HEK293 (cell line): Measurements from ENCODE around the gene CENPT.

ENCODE experiments used
- CTCF ChIA-PET: fragments of 350-600 bp; formaldehyde crosslinking; extraction: SDS; loops from one replicate; lab custom pipeline; 2021; ENCODE audit warnings: antibody characterized with exemption; lab: Yijun Ruan, JAX
- POLR2A ChIA-PET: fragments of 300-600 bp; formaldehyde crosslinking; extraction: SDS; loops from one replicate; lab custom pipeline; 2020; ENCODE audit warnings: antibody characterized with exemption, inconsistent platforms; lab: Yijun Ruan, JAX
- H3K27ac ChIP-seq: fragments of 200-500 bp; sonication (Bioruptor generic); 2 replicates; pipeline ENCODE4 v1.5.1; 2014; ENCODE audit warnings: low read depth, low read length, control low read depth, inconsistent platforms; ENCODE audit errors: extremely low read depth
- H3K36me3 ChIP-seq, 2 experiments: fragments of 200-500 bp in 1 of 2; sonication (Bioruptor generic) in 1 of 2; 1 replicate in 1 of 2; 2 replicates in 1 of 2; pipeline ENCODE4 v1.5.1; 2014 to 2017; ENCODE audit warnings: inconsistent platforms in 2 of 2, low read length in 2 of 2; ENCODE audit not compliant: control insufficient read depth in 2 of 2, insufficient read depth in 1 of 2
- H3K4me1 ChIP-seq: fragments of 200-500 bp; sonication (Bioruptor generic); 2 replicates; pipeline ENCODE4 v1.5.1; 2014; ENCODE audit warnings: mild to moderate bottlenecking, low read length, inconsistent platforms; ENCODE audit not compliant: control insufficient read depth, insufficient read depth
- H3K4me3 ChIP-seq: 2 replicates; pipeline ENCODE4 v1.5.1; 2011; ENCODE audit warnings: low read depth, mild to moderate bottlenecking, control low read depth, low read length, moderate library complexity
- H3K9me3 ChIP-seq: fragments of 200-500 bp; sonication (Bioruptor generic); 2 replicates; pipeline ENCODE4 v1.5.1; 2014; ENCODE audit warnings: low read depth, low read length, inconsistent platforms; ENCODE audit not compliant: control insufficient read depth, insufficient read depth
- KLF1 ChIP-seq: fragments of 450-650 bp; formaldehyde crosslinking; IDR thresholded peaks from 2 replicates; pipeline ENCODE4 v1.5.1; 2016; ENCODE audit warnings: missing biosample characterization, missing genetic modification characterization
- KLF17 ChIP-seq: fragments of 450-650 bp; formaldehyde crosslinking; IDR thresholded peaks from 2 replicates; pipeline ENCODE4 v1.5.1; 2016; ENCODE audit warnings: missing biosample characterization, missing genetic modification characterization
- KLF9 ChIP-seq: fragments of 450-650 bp; formaldehyde crosslinking; IDR thresholded peaks from 2 replicates; pipeline ENCODE4 v1.5.1; 2016; ENCODE audit warnings: missing biosample characterization, missing genetic modification characterization, low read depth
- ZBTB11 ChIP-seq: fragments of 450-650 bp; formaldehyde crosslinking; conservative IDR thresholded peaks from 2 replicates; pipeline ENCODE4 v1.5.1; 2016; ENCODE audit warnings: low read depth, missing biosample characterization, missing genetic modification characterization
- ZBTB48 ChIP-seq: fragments of 450-650 bp; formaldehyde crosslinking; IDR thresholded peaks from 2 replicates; pipeline ENCODE4 v1.5.1; 2016; ENCODE audit warnings: missing biosample characterization, missing genetic modification characterization
- ZBTB8A ChIP-seq: fragments of 450-650 bp; formaldehyde crosslinking; IDR thresholded peaks from 2 replicates; pipeline ENCODE4 v1.5.1; 2016; ENCODE audit warnings: missing biosample characterization, missing genetic modification characterization
- ZNF112 ChIP-seq: fragments of 450-650 bp; formaldehyde crosslinking; IDR thresholded peaks from 2 replicates; pipeline ENCODE4 v1.5.0; 2017; ENCODE audit warnings: missing biosample characterization, missing genetic modification characterization
- ZNF239 ChIP-seq: fragments of 450-650 bp; formaldehyde crosslinking; IDR thresholded peaks from 2 replicates; pipeline ENCODE4 v1.5.1; 2016; ENCODE audit warnings: missing biosample characterization, missing genetic modification characterization
- ZNF280C ChIP-seq: fragments of 450-650 bp; formaldehyde crosslinking; IDR thresholded peaks from 2 replicates; pipeline ENCODE4 v1.5.1; 2016; ENCODE audit warnings: missing biosample characterization, missing genetic modification characterization
- ZNF391 ChIP-seq: fragments of 450-650 bp; formaldehyde crosslinking; IDR thresholded peaks from 2 replicates; pipeline ENCODE4 v1.5.1; 2016; ENCODE audit warnings: low read depth, missing biosample characterization, missing genetic modification characterization, borderline replicate concordance
- ZNF394 ChIP-seq: fragments of 450-650 bp; formaldehyde crosslinking; IDR thresholded peaks from 2 replicates; pipeline ENCODE4 v1.5.1; 2016; ENCODE audit warnings: missing biosample characterization, missing genetic modification characterization, mild to moderate bottlenecking, moderate library complexity, borderline replicate concordance
- ZNF501 ChIP-seq: fragments of 450-650 bp; formaldehyde crosslinking; IDR thresholded peaks from 2 replicates; pipeline ENCODE4 v1.5.1; 2016; ENCODE audit warnings: missing biosample characterization, missing genetic modification characterization
- ZNF548 ChIP-seq: fragments of 450-650 bp; formaldehyde crosslinking; IDR thresholded peaks from 2 replicates; pipeline ENCODE4 v1.5.1; 2016; ENCODE audit warnings: missing biosample characterization, missing genetic modification characterization
- ZNF629 ChIP-seq: fragments of 450-650 bp; formaldehyde crosslinking; IDR thresholded peaks from 2 replicates; pipeline ENCODE4 v1.5.1; 2017; ENCODE audit warnings: missing biosample characterization, missing genetic modification characterization
- ZNF704 ChIP-seq: fragments of 450-650 bp; formaldehyde crosslinking; IDR thresholded peaks from 2 replicates; pipeline ENCODE4 v1.5.1; 2016; ENCODE audit warnings: missing biosample characterization, missing genetic modification characterization
- ZNF837 ChIP-seq: fragments of 450-650 bp; formaldehyde crosslinking; IDR thresholded peaks from 2 replicates; pipeline ENCODE4 v1.5.1; 2016; ENCODE audit warnings: missing biosample characterization, missing genetic modification characterization
- ZSCAN18 ChIP-seq: fragments of 450-650 bp; formaldehyde crosslinking; IDR thresholded peaks from 2 replicates; pipeline ENCODE4 v1.5.1; 2016; ENCODE audit warnings: missing biosample characterization, missing genetic modification characterization

Gene CENPT

GRCh38 chr16:67872631-67873434, 25.3 kb upstream of the CENPT start, which contains the start of gene EDC4 (continued):
- TF ChIP-seq ZNF704 (tag by site-specific recombination) (no peak), ZNF394 (tag by site-specific recombination) (peak; percentile 57; the same call in 1 of the 2 replicates), ZNF837 (no peak), ZNF391 (tag by site-specific recombination) (peak; percentile 92), ZBTB8A (tag by site-specific recombination) (no peak; the same call in 1 of the 2 replicates), ZNF548 (no peak), ZNF112 (tag by site-specific recombination) (no peak), ZBTB48 (tag by site-specific recombination) (no peak), ZNF629 (tag by site-specific recombination) (peak; percentile 56), ZNF280C (tag by site-specific recombination) (no peak), KLF9 (tag by site-specific recombination) (peak; percentile 95), ZNF501 (tag by site-specific recombination) (peak; percentile 93), KLF17 (tag by site-specific recombination) (peak; percentile 86), ZSCAN18 (tag by site-specific recombination) (peak; percentile 29; the same call in 1 of the 2 replicates), ZNF239 (tag by site-specific recombination) (peak; percentile 50; the same call in 1 of the 2 replicates), KLF1 (tag by site-specific recombination) (peak; percentile 86)

DNA sequence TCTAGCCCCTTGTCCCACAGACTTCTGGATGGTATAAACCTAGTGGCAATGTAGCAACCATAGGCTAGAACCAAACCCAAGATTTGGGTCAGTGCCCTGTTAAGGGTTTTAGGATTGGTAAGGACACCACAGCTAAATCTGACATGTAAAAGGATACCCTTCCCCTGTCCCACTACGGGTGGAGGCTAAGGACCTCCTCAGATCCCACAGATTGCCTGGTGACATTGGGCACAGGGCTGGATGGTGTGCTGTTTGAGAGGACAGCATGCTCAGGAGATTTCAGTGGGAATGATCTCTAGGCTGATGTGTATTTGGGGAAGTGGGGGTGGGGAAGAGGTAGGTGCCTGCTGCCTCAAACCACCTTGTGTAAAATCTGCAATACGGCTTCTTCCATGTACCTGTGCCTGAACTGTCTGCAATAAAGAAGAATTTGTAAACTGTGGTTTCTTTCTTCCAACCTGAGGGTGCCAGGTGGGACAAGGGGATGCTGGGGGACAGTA, 24.7 kb upstream of the CENPT start:
- POLR2A ChIA-PET, result interaction anchor here (0.6 to 1.1 kb wide), 4 partner anchors 10 to 64 kb away, joined by 3 to 5 read pairs (median 3); partner anchors contain the start of gene NUTF2
- Histone ChIP-seq H3K4me1 (no peaks in the 10 kb centered on the region), H3K36me3 (peaks cover 10 to 78% of the 10 kb centered on the region in 2 experiments), H3K9me3 (no peaks in the 10 kb centered on the region), H3K27ac (no peak overlapping the region; the same call in 1 of the 2 replicates), H3K4me3 (no peak overlapping the region)
- CTCF ChIA-PET, result interaction anchor here (0.6 to 1.9 kb wide), 3 partner anchors 12 to 208 kb away, joined by 3 to 8 read pairs (median 6); partner anchors contain the start of gene NRN1L
- TF ChIP-seq ZBTB11 (tag by site-specific recombination), result no peak
